ENCODE data around the gene COMMD6.

Gene COMMD6

GRCh38 chr13:75569576-75569975 lies 31.9 kb upstream of the COMMD6 start:
- no peak for DNase-seq (ENCODE audit: low read depth)
- TF ChIP-seq, protein P1, sequence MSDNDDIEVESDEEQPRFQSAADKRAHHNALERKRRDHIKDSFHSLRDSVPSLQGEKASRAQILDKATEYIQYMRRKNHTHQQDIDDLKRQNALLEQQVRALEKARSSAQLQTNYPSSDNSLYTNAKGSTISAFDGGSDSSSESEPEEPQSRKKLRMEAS (IDR thresholded peaks at IDR 0.05; ENCODE audit: low read depth, low read length), result no peak
- TF ChIP-seq, protein P2, sequence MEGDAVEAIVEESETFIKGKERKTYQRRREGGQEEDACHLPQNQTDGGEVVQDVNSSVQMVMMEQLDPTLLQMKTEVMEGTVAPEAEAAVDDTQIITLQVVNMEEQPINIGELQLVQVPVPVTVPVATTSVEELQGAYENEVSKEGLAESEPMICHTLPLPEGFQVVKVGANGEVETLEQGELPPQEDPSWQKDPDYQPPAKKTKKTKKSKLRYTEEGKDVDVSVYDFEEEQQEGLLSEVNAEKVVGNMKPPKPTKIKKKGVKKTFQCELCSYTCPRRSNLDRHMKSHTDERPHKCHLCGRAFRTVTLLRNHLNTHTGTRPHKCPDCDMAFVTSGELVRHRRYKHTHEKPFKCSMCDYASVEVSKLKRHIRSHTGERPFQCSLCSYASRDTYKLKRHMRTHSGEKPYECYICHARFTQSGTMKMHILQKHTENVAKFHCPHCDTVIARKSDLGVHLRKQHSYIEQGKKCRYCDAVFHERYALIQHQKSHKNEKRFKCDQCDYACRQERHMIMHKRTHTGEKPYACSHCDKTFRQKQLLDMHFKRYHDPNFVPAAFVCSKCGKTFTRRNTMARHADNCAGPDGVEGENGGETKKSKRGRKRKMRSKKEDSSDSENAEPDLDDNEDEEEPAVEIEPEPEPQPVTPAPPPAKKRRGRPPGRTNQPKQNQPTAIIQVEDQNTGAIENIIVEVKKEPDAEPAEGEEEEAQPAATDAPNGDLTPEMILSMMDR (IDR thresholded peaks at IDR 0.05; ENCODE audit: low read depth, low read length), result no peak
- TF ChIP-seq POLR2A (IDR thresholded peaks at IDR 0.05; ENCODE audit: extremely low read depth, insufficient read length), result no peak
- TF ChIP-seq MYC (IDR thresholded peaks at IDR 0.05; ENCODE audit: low read depth, low read length), result no peak
- no peak overlapping the region for H3K4me3 ChIP-seq (ENCODE audit: low read depth, low read length)

GRCh38 chr13:75566658-75567057 lies 29.0 kb upstream of the COMMD6 start:
- H3K4me3 ChIP-seq (ENCODE audit: low read depth, low read length), result no peak overlapping the region
- TF ChIP-seq, protein P1 (IDR thresholded peaks at IDR 0.05; ENCODE audit: low read depth, low read length), result no peak
- TF ChIP-seq, protein P2 (IDR thresholded peaks at IDR 0.05; ENCODE audit: low read depth, low read length), result no peak
- TF ChIP-seq POLR2A (IDR thresholded peaks at IDR 0.05; ENCODE audit: extremely low read depth, insufficient read length) (no peak), MYC (IDR thresholded peaks at IDR 0.05; ENCODE audit: low read depth, low read length) (no peak)
- peak; percentile 15 for DNase-seq (ENCODE audit: low read depth)

- no peak for DNase-seq (ENCODE audit: low read depth)
- TF ChIP-seq, protein P2 (IDR thresholded peaks at IDR 0.05; ENCODE audit: low read depth, low read length), result no peak
- TF ChIP-seq POLR2A (IDR thresholded peaks at IDR 0.05; ENCODE audit: extremely low read depth, insufficient read length) (no peak), MYC (IDR thresholded peaks at IDR 0.05; ENCODE audit: low read depth, low read length) (no peak)
- TF ChIP-seq, protein P1 (IDR thresholded peaks at IDR 0.05; ENCODE audit: low read depth, low read length), result no peak
- no peak overlapping the region for H3K4me3 ChIP-seq (ENCODE audit: low read depth, low read length)
Observed at GRCh38 chr13:75558145-75558840, 20.7 kb upstream of the COMMD6 start.

- no peak for DNase-seq (ENCODE audit: low read depth)
- no peak overlapping the region for H3K4me3 ChIP-seq (ENCODE audit: low read depth, low read length)
- no peak for TF ChIP-seq MYC (IDR thresholded peaks at IDR 0.05; ENCODE audit: low read depth, low read length)
Observed at GRCh38 chr13:75556961-75557360, 19.3 kb upstream of the COMMD6 start.

DNA sequence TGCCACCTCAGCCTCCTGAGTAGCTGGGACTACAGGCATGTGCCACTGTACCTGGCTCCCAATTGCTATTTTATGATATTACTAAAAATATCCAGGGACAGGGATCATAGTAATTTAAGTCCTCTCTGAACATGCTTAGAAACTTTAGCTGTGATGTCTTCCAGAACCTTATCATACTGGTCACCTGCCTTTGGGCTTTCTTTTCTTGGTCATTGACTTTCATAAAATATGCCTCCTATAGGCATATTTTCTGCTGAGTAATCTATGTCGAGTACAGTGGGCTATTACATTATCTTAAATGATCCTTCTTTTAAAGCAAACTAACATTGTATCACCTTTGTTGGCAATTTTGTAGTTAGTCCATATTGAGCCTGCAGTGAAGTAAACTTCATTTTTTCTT lies 18.2 kb upstream of the COMMD6 start:
- H3K4me3 ChIP-seq (ENCODE audit: low read depth, low read length), result no peak overlapping the region
- DNase-seq (ENCODE audit: low read depth), result no peak
- TF ChIP-seq MYC (IDR thresholded peaks at IDR 0.05; ENCODE audit: low read depth, low read length) (no peak), POLR2A (IDR thresholded peaks at IDR 0.05; ENCODE audit: extremely low read depth, insufficient read length) (no peak)
- TF ChIP-seq, protein P2 (IDR thresholded peaks at IDR 0.05; ENCODE audit: low read depth, low read length), result no peak
- TF ChIP-seq, protein P1 (IDR thresholded peaks at IDR 0.05; ENCODE audit: low read depth, low read length), result no peak

GRCh38 chr13:75554981-75555380 lies 17.3 kb upstream of the COMMD6 start:
- DNase-seq (ENCODE audit: low read depth), result no peak
- TF ChIP-seq, protein P2 (IDR thresholded peaks at IDR 0.05; ENCODE audit: low read depth, low read length), result no peak
- TF ChIP-seq, protein P1 (IDR thresholded peaks at IDR 0.05; ENCODE audit: low read depth, low read length), result no peak
- no peak for TF ChIP-seq POLR2A (IDR thresholded peaks at IDR 0.05; ENCODE audit: extremely low read depth, insufficient read length)
- TF ChIP-seq MYC (IDR thresholded peaks at IDR 0.05; ENCODE audit: low read depth, low read length), result no peak
- H3K4me3 ChIP-seq (ENCODE audit: low read depth, low read length), result no peak overlapping the region
